GM19239 (cell line): ENCODE results near the gene MYL3.
A peak's percentile ranks its signal among the peaks of the same experiment; 100 is the strongest.

Source experiments
- DNase-seq: peaks from one replicate; pipeline ENCODE4 v3.0.0; 2011; ENCODE audit warnings: low spot score; ENCODE audit not compliant: insufficient read length
- FAIRE-seq: peaks from 2 replicates; lab custom pipeline; 2011; peaks lifted over from hg19 to GRCh38; lab: Jason Lieb, UNC

MYL3 gene

DNA sequence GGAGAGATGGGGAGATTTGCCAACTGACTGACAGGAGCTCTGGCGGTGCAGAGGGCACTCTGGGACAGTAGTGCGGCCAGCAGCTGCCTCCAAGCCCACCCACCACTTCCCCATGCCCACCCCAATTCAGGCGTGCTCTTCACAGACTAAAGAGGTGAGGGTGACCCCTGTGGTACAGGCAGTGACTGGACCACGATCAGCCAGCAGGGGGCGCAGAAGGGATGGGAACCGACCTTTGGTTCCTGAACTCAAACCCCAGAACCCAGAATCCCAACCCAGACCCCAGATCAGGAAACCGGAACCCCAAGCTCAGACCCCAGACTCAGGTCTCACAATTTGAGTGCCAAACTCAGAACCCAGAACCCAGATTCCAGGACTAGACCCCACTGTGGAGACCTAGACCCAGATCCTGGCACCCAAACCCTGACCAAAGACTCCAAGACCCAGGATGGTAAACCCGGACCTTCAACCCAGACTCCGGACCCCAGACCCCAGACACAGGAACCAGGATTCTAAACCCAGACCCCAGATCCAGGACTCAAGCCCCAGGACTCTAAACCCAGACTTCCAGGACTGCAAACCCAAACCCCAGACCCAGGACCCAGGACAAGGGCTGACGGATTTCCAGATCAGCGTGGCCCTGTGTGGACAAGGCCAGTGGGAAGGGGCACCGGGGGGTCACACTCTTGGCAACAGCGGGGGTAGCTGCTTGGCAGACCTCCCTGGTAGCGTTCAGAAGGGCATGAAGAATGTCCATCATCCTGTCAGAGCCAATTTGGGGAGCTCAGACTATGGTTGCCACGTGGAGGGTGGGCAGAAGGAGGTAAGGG, 3.7 kb upstream of the MYL3 start:
- DNase-seq (peak; percentile 85), FAIRE-seq (peak; percentile 90)

DNA sequence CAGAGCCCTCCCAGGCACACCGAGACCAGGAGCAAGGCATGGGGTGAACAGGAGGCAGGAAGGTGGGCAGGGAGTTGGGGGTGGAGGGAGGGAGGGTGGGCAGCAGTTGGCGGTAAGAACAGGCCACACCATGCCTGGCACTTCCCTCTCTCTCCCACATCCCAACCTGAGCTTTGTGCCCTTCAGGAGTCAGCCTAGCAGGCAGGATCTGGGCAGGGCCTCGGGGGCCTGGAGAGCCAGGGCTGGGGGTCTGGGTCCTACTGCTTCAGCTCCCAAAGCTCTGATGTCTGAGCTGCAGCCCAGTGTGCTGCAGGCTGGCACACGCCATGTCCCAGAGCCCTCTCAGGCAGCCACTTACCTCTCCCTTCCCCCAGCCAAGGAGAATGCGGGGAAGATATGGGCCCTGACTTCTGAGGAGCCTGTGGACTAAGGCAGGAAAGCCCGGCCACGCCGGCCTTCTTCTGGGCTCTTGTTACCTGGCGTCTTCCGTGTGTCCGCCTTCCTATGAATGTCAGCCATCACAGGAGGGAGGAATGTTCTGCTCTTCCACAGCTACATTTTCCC, 2.9 kb upstream of the MYL3 start:
- FAIRE-seq, result no peak
- no peak for DNase-seq

DNA sequence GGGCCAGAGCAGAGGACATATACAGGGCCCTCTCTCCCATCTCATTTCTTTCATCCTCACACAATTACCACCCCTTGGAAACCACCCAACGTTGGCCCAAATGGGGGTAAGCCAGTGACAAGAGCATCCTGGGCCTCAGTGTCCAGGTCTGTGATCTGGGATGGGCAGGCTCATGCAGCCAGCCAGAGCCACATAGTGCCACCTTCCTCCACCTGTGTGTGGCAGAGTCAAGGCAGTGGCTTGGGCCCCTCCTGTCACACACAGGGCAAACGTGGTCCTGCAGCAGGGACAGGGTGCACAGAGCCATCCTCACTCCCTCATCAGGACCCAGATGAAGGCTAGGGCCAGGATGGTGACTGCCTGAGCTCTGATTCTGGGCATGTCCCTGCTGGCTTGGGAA, 2.3 kb upstream of the MYL3 start:
- no peak for DNase-seq
- no peak for FAIRE-seq

DNA sequence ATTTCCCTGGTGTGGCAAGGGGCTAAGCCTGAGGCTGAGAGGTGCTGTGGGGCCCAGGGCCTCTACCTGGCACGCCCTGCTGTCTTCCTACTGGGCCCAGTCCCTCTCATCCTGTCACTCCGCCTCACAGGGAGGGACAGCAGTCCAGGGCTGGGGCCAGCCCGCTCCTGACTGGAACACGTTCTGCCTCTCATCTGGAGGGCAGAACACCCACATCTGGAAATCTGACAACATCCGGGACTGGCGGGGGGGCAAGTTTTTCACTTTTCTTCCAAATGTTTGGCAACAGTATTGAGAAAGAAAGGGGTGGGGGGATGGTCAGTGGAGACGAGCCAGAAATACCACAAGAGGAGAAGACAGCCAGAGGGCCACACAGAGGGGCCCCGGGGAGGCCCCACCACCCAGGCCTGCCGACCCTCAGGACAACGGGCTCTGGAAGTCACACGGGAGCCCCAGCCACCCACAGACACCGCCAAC, 1.8 kb upstream of the MYL3 start:
- FAIRE-seq (no peak), DNase-seq (no peak)

DNA sequence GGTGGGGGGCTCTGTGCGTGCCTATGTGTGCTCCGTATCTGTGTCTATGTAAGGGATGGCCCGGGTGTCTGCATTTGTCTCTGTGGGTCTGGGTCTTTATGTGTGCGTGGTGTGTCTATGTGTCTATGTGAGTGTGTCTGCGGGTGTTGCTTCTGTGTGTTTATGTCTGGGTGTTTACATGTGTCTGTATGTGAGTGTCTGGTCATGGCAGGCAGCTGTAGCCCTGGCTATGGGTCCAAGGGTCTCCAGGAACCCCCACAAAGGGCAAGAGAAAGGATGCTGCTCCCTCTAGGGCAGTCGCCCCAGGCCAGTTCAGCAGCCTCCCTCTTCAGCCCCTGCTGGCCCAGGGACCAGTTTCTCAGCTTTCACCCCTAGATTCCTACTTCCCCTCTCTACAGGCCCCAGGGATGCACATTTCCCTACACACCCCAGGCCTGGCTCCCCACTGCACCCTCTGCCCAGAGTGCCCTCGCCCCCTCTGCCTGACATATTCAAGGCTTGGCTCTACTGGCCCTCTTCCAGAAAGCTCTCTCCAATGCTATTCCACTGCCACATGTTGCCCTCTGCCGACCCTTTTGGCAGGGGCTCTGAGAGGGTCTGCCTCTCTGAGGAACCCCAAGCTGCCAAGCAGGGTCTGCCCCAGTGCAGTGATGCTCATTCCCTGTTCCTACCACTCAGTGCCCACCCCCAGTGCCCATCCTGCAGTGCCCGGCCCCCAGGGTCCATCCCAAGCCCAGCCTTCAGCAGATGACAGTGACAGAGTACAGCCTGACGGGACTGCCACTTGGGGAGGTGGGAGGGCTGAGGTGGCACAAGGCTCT, 1.0 kb upstream of the MYL3 start:
- DNase-seq (no peak), FAIRE-seq (no peak)

DNA sequence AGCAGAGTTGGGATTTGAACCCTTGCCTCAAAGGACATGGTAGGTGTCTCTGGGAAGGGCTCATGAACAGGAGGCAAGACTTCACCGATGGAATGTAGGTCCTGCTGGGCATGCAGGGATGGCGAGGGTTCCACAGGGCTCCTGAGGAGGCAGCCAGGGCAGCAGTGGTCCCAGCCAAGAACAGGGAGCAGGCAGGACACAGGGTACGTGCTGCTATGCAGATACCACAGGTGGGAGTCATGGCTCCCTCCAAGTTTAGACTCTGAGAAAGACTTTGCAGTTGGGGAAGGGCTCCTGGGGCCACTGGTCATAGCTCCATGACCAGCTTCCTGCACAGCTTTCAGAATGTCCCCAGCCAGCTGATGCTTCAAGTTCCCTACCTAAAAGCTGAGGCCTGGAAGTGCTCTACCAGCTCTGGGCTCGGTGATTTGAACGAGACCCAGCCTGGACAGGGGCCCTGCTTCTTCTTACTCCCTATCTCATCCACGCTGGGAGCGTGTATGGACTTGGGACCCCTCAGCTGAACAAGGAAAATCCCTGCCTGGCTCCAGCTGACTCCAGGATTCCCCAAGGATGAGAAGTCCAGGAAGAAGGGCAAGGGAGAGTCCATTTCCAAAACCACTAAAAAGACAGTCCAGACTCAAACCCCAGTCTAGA, 747 bp downstream of the MYL3 start:
- DNase-seq (no peak), FAIRE-seq (no peak)

DNA sequence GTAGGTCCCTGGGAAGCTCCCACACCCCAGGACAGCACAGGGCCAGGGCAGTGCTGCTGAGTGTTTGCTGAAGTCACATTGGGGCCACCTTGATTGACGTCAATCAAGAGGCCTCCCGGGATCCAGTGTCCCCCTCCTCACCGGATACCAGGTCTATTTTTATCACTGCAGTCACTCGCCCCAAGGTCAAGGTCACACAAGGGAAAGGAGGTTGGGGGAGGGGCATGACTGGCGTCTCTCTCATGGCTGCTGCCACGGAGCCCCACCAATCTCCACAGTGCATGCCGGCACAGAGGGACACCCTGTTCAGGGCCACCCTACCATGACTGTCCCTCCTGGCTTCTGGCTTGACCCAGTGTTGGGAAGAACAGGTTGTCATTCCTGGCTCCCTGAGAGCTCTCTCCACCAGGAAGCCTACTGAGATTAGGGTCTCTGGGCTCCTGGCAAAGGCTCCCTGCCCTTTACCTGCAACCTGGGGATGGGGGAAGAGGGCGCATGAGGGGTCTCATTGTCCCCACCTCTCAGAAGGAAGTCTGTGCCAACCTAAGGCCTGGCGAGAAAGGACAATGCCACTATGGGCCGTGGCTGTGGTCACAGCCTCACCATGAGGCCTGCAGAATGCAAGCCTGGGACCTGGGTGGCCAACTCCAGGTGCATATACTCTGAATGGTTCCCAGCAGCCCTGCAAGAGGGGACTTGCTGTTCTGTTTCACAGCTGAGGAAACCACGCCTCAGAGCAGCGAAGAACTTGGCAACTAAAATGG, 1.5 kb downstream of the MYL3 start:
- no peak for FAIRE-seq

DNA sequence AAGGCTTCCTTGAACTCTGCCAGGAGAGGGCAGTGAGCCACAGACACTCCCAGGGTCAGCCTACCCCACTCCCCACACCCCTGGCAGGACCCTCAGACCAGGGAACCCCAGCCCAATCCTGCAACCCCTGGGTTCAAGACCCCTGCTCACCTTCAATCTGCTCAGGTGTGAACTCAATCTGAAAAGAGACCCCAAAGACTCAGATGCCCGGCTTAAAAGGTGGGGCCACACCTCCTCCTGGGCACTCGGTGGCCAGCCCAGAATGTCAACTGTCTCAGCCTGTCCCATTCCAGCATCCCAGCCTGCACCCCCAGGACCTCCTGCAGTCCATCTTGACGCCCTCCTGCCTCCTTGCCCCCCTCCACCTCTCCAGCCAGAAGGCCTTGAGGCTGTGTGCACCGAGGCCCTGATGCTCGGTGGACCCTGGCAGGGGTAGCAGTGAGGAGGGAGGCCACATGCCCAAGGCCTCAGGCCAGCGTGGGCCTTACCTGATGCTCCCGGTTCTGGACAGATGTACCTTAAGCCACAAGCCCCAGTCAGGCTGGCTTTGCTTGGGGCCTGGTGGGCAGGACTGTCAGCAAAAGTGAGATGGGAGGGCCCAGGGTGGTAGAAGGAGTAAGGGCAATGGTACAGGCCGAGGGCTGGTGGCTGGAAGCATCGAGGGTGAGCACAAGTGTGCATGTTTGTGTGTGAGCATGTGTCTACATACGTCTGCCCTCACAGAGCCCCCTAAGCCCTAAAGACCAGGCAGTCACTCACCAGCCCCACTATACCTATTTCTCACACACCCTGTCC, 2.2 kb downstream of the MYL3 start:
- FAIRE-seq (no peak), DNase-seq (no peak)

More for the DNA sequence above, 1.5 kb downstream of the MYL3 start:
- DNase-seq, result no peak

DNA sequence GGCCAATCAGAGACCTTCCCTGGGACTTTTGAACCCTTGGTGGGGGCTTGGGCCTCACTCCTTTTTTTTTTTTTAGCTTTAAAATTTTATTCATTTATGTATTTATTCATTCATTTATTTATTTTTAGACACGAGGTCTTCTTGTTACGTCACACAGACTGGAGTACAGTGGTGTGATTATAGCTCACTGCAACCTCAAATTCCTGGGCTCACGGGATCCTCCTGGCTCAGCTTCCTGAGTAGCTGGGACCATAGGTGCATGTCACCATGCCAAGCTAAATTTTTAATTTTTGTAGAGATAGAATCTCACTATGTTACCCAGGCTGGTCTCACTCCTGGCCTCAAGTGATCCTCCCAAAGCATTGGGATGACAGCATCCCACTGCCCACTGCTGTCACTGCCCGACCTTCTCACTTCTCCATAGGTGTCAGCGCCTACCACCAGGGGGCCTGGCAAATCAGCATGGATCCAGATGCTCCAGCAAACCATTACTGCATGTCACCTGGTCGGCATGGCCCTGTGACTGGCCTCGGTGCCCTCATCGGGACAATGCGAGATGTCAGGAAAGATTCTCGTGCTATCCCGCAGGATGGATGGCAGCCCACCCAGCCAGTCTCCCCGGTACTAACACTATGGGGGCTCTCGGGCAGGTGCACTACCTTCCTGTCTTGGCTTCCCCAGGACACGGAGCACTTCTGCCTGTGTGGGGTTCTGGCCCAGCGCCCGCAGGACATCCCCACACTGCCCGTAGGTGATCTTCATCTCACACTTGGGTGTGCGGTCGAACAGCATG, 3.0 kb downstream of the MYL3 start:
- FAIRE-seq (no peak), DNase-seq (no peak)

DNA sequence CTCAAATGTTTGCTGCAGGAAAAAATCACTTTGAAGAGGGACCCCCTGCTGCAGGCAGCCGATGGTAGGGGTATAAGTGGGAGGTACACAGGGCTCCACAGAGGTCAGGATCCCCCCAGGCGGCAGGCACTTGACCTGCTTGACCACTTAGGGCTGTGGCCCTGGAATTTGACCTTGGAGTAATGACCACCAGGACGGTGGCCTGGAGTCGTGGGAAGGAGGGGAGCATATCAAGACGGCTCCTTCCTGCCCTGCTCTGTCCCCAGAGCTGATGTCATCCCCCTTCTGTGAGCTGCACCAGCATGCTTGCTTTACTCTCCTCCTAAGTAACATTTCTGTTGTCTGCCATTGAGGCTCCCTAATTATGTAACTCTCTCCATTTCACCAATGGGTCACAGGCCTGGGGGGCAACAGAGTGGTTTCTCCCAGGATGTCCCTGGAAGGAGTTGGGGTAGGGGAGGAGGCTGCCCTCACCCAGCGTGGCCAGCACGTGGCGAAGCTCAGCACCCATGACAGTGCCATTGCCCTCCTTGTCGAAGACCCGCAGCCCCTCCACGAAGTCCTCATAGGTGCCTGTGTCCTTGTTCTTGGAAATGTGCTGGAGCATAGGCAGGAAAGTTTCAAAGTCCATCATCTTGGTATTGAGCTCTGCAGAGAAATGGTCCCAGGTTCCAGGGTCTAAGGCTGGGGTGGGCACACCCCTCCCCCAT, 4.1 kb downstream of the MYL3 start:
- FAIRE-seq, result no peak
- DNase-seq, result no peak

DNA sequence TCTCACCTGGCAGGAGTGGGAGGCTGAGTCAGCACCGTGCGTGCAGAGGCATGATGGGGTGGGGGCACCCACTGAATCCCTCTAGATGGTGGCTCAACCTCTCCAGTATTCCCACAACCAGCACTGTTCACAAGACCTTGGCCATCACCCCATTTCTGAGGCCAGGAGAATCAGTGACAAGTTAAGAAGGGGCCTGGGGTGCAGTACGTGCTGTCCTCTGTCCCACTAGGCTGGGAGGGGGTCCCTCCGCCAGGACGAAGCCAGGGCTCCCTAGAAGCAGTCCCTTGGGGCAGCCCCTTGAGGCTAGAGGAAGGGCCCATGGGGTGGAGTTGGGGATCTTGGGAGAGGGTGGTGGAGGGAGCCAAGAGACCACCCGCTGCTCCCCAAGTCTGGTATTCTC, 4.8 kb downstream of the MYL3 start:
- DNase-seq (no peak), FAIRE-seq (no peak)

DNA sequence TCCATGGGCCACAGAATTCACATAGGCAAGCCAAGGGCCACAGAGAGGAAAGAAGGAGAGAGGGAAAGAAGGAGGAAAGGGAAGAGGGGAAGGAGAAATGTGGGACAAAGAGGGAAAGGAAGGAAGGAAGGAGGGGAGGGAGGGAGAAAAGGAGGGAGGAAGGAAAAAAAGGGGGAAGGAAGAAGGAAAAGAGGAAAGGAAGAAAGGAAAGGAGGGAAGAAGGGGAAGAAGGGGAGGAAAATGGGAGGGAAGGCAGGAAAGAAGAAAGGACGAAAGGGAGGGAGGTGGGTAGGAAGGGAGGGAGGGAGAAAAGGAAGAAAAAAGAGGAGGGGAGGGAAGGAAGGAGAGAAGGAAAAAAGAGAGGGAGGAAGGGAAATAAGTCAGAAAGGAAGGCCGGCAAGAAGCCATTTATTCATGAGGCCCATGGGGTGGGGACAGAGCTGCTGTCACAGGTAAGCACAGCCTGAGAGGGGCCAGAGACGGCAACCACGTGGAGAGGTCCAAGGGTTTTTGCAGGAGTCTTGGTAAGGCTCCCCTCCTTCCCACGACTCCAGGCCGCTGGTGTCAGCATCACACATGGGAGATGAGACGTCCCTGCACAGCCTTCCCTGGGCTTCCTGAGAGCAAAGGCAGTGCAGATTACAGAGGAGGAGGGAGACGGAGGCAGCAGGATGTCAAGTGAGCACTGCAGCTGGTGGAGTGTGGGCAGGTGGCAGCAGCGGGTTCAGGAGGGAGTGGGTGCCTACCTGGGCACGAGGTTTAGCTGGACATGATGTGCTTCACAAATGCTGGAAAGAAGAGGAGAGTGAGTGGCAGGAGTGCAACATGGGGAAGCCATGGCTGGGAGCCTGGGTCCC, 5.5 kb downstream of the MYL3 start:
- no peak for DNase-seq
- FAIRE-seq, result no peak

DNA sequence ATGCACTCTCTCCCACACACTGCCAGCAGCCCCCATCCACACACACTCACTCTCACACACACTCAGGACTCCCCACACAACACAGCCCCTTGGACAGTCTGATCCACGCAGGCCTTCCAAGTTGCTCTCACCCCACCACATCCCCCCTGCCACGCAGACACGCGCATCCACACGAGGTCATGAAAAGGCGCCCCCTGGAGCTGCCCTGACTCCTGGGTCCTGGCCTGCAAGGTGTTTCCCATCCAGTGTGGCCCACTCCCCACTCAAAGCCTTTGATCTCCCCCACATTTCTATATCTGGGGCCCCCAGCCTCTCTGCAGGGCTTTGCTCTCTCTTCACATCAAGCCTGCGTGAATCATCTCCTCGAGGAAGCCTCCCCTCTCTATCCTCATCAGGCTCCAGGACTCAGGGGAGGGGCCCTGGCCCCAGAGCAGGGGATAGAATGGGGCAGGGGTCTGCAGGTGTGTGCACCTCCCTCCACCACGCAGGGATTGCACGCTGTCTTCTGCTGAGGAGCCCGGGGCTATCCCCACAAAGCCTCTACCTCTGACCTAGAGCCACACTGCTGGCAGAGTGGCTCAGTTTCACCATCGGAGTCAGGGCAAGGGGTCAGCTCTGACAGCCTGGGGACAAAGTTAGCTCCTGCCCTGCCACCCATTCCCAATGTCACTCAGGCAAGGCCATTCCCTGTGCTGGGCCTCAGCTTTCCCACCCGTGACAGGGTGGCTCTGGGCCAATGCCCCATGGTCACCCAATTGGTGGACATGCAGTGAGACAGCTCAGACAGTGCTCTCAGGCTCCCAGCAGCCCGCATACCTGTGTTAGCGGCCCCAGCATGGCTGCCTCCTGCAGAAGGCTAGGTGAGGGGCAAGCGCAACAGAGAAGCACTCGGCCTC, 6.4 kb downstream of the MYL3 start:
- DNase-seq (no peak), FAIRE-seq (no peak)

DNA sequence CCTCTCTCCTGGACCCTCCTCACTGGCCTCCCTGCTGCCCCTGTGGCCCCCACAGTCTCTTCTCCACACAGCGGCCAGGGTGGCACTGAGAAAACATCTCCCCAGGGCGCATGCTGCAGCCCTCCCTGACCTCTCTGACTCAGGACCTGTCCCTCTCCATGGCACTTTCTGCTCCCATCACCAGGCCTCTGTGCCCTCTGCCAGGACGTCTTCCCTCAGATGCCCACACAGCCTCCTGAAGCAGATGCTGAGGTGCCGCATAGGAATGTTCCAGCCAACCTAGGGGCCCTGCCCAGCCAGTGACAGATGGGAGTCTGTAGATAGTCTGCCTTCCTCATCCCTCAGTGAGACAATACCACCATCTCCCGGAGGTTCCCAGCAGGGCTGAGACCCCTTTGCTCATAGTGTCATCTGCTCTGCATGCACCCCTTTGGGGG, 8.7 kb downstream of the MYL3 start:
- no peak for DNase-seq

DNA sequence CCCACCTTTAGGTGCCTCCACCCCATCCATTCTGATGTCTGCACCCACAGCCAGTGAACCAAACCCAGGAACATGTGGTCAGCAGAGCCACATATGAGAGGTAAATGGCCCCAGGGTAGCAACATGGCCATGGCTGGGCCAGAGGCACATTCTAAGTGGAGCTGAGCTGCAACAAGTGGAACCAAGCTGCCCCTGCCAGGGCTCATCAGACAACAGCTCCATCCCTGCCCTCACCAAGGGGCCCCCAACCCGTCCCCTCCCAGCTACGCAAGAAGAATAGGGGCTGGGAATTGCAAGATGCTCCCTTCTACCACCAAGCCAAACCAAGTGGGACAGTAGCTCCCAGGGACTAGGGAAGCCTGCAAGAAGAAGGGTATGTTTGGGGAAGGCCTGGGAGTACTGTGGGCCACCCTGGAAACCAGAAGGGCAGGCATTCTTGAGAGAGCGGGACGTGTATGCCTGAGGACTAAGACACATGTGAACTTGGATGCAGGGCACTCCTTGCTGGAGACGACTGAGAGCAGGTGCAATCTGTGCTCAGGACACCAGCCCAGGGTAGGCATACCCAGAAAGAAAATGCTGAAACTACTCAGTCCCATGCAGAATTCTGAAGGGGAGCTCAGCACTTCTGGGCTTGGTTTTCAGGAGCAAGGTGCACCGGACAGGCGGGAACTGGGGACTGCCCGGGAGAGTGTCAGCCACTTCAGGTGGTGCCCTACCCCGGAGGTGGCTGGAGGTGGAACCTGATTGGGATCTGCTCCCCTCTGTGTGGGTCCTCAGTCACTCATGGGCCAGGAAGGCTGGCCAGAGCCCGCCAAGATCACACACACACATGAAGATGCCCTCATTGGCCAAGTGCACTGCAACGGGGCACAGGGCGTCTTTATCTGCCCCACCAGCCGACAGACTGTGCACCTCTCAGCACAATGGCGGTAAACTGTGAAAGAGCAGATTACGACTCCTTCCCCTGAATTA, 9.5 kb downstream of the MYL3 start:
- no peak for FAIRE-seq
- no peak for DNase-seq

More for the DNA sequence above, 8.7 kb downstream of the MYL3 start:
- FAIRE-seq, result no peak
